HEK293T (cell line): Measurements from ENCODE around the gene PTGES3L.

Source experiments
- CTCF ChIA-PET: fragments of 350-600 bp; formaldehyde crosslinking; extraction: SDS; loops from one replicate; lab custom pipeline; 2021; ENCODE audit warnings: antibody characterized with exemption, inconsistent platforms; lab: Yijun Ruan, JAX
- POLR2A ChIA-PET: fragments of 350-600 bp; formaldehyde crosslinking; extraction: SDS; loops from one replicate; lab custom pipeline; 2020; ENCODE audit warnings: antibody characterized with exemption, inconsistent platforms; lab: Yijun Ruan, JAX
- DNase-seq: peaks from one replicate; pipeline ENCODE4 v3.0.0; 2012; ENCODE audit warnings: mixed read lengths; ENCODE audit errors: extremely low spot score
- ARNT ChIP-seq: fragments of 450-650 bp; IDR thresholded peaks from 2 replicates; pipeline ENCODE4 v1.6.1; 2017; ENCODE audit warnings: mild to moderate bottlenecking
- BHLHE40 ChIP-seq: fragments of 450-650 bp; IDR thresholded peaks from 2 replicates; pipeline ENCODE4 v1.6.1; 2016; ENCODE audit warnings: mild to moderate bottlenecking, moderate library complexity, borderline replicate concordance
- CTBP1 ChIP-seq: fragments of 450-650 bp; IDR thresholded peaks from 2 replicates; pipeline ENCODE4 v1.6.1; 2016; ENCODE audit warnings: borderline replicate concordance
- ELF4 ChIP-seq: fragments of 450-650 bp; IDR thresholded peaks from 2 replicates; pipeline ENCODE4 v1.6.1; 2017; ENCODE audit warnings: antibody characterized with exemption
- FOXA1 ChIP-seq: fragments of 450-650 bp; IDR thresholded peaks from 2 replicates; pipeline ENCODE4 v1.6.1; 2016; ENCODE audit warnings: mild to moderate bottlenecking
- FOXK2 ChIP-seq: fragments of 450-650 bp; IDR thresholded peaks from 2 replicates; pipeline ENCODE4 v1.6.1; 2016; ENCODE audit warnings: mild to moderate bottlenecking
- FOXM1 ChIP-seq: fragments of 450-650 bp; IDR thresholded peaks from 2 replicates; pipeline ENCODE4 v1.6.1; 2017; ENCODE audit warnings: mild to moderate bottlenecking, borderline replicate concordance
- HDGF ChIP-seq: fragments of 450-650 bp; IDR thresholded peaks from 2 replicates; pipeline ENCODE4 v1.6.1; 2017; ENCODE audit warnings: antibody characterized with exemption, borderline replicate concordance
- L3MBTL2 ChIP-seq: fragments of 450-650 bp; conservative IDR thresholded peaks from 2 replicates; pipeline ENCODE4 v1.6.1; 2016; ENCODE audit warnings: mild to moderate bottlenecking
- LEF1 ChIP-seq: fragments of 450-650 bp; IDR thresholded peaks from 2 replicates; pipeline ENCODE4 v1.6.1; 2017; ENCODE audit warnings: mild to moderate bottlenecking, borderline replicate concordance
- NFRKB ChIP-seq: fragments of 450-650 bp; IDR thresholded peaks from 2 replicates; pipeline ENCODE4 v1.6.1; 2016; ENCODE audit warnings: mild to moderate bottlenecking, moderate library complexity
- PKNOX1 ChIP-seq: fragments of 450-650 bp; IDR thresholded peaks from 2 replicates; pipeline ENCODE4 v1.6.1; 2016
- SP1 ChIP-seq: fragments of 450-650 bp; IDR thresholded peaks from 2 replicates; pipeline ENCODE4 v1.6.1; 2017
- SUZ12 ChIP-seq: fragments of 450-650 bp; IDR thresholded peaks from 2 replicates; pipeline ENCODE4 v1.6.1; 2016; ENCODE audit warnings: mild to moderate bottlenecking
- TARDBP ChIP-seq: fragments of 450-650 bp; IDR thresholded peaks from 2 replicates; pipeline ENCODE4 v1.6.1; 2016
- ZNF384 ChIP-seq: fragments of 450-650 bp; IDR thresholded peaks from 2 replicates; pipeline ENCODE4 v1.6.1; 2016

Gene PTGES3L

GRCh38 chr17:43025766-43026537 lies 46.1 kb upstream of the PTGES3L start:
- CTCF ChIA-PET, result no interaction called here
- TF ChIP-seq HDGF (no peak), ZNF384 (no peak), CTBP1 (no peak), FOXA1 (no peak), BHLHE40 (no peak), SUZ12 (no peak), NFRKB (no peak), ELF4 (no peak), TARDBP (no peak), L3MBTL2 (no peak), FOXK2 (no peak), FOXM1 (no peak), ARNT (no peak)
- DNase-seq, result no peak
- POLR2A ChIA-PET, result interaction anchor here (1.1 to 3.1 kb wide), 4 partner anchors 8 to 342 kb away, joined by 3 to 21 read pairs (median 12); partner anchors contain the start of gene RPL27

- DNase-seq, result no peak
- POLR2A ChIA-PET, result interaction anchor here (2.0 to 3.1 kb wide), 4 partner anchors 9 to 343 kb away, joined by 10 to 33 read pairs (median 18); partner anchors contain the start of gene RPL27
Observed at GRCh38 chr17:43025290-43025657, 45.4 kb upstream of the PTGES3L start.

GRCh38 chr17:43024407-43025289 lies 44.8 kb upstream of the PTGES3L start, which contains the start of gene RND2:
Gene RND2 (plus strand): TSS chr17:43025231. CDS start chr17:43025348, 117 bp downstream.
- CTCF ChIA-PET, result interaction anchor here (0.6 to 1.4 kb wide), 6 partner anchors 13 to 376 kb away, joined by 3 to 4 read pairs (median 3); no protein-coding TSS in a partner anchor
- no peak for TF ChIP-seq NFRKB
- TF ChIP-seq LEF1, result no peak
- TF ChIP-seq L3MBTL2, result 0 out of 2 replicates have a peak, but pooled peaks have one; percentile 11
- POLR2A ChIA-PET, result interaction anchor here (0.8 to 3.1 kb wide), 12 partner anchors 10 to 363 kb away, joined by 3 to 33 read pairs (median 6); partner anchors contain the start of genes BRCA1, NBR1 and RPL27
- peak; percentile 81 for DNase-seq

More at GRCh38 chr17:43025290-43025657, 45.4 kb upstream of the PTGES3L start:
- CTCF ChIA-PET, result no interaction called here
- TF ChIP-seq FOXA1, result no peak
- no peak for TF ChIP-seq ZNF384
- TF ChIP-seq SUZ12, result no peak
- TF ChIP-seq TARDBP, result no peak

- peak; percentile 84 for DNase-seq
- no peak for TF ChIP-seq ZNF384
- TF ChIP-seq CTBP1, result no peak
- TF ChIP-seq FOXA1, result no peak
- TF ChIP-seq TARDBP, result no peak
- TF ChIP-seq FOXM1, result no peak
- no peak for TF ChIP-seq NFRKB
- peak; percentile 83; the same call in 1 of the 2 replicates for TF ChIP-seq PKNOX1
- no peak for TF ChIP-seq LEF1
- no peak for TF ChIP-seq SUZ12
- peak; percentile 87 for TF ChIP-seq HDGF
- TF ChIP-seq ARNT, result no peak
- TF ChIP-seq L3MBTL2, result peak; percentile 25; the same call in 1 of the 2 replicates
- TF ChIP-seq FOXK2, result no peak
- TF ChIP-seq ELF4, result no peak
- no peak for TF ChIP-seq SP1
- TF ChIP-seq BHLHE40, result no peak
- ChIA-PET CTCF (interaction anchor here (0.6 to 0.9 kb wide), 2 partner anchors 26 to 149 kb away, joined by 3 to 7 read pairs; partner anchors contain the start of gene NBR1), POLR2A (interaction anchor here (0.6 to 3.1 kb wide), 8 partner anchors 9 to 346 kb away, joined by 3 to 33 read pairs (median 5); partner anchors contain the start of genes BRCA1 and RPL27)
Observed at GRCh38 chr17:43021741-43022512, 42.0 kb upstream of the PTGES3L start, which contains the start of gene VAT1. Gene VAT1 (minus strand): TSS chr17:43022385. CDS start chr17:43022322, 63 bp downstream.

GRCh38 chr17:43020789-43021740 lies 41.2 kb upstream of the PTGES3L start:
- POLR2A ChIA-PET, result interaction anchor here (0.6 to 3.1 kb wide), 8 partner anchors 8 to 347 kb away, joined by 3 to 33 read pairs (median 5); partner anchors contain the start of genes BRCA1 and RPL27
- peak; percentile 62 for DNase-seq
- CTCF ChIA-PET, result interaction anchor here (0.7 kb wide), 1 partner anchor 23 kb away, joined by 4 read pairs; no protein-coding TSS in a partner anchor
- TF ChIP-seq PKNOX1, result no peak
- no peak for TF ChIP-seq FOXA1
- no peak for TF ChIP-seq ARNT
- TF ChIP-seq L3MBTL2, result peak; percentile 75
- no peak for TF ChIP-seq ZNF384
- TF ChIP-seq CTBP1, result no peak
